HepG2 (cell line): ENCODE data around the gene TMC4. TPM values are rescaled to one million over a fixed set of nuclear protein-coding genes. Genes with fewer than 3 reads are reported as not detected.

ENCODE experiments used
- CBX5 ChIP-seq: sonication (generic); formaldehyde crosslinking; IDR thresholded peaks from 2 replicates; pipeline ENCODE4 v1.4.0; 2020; ENCODE audit warnings: missing genetic modification reagents, borderline replicate concordance
- DMAP1 ChIP-seq: IDR thresholded peaks from 2 replicates; pipeline ENCODE4 v1.6.1; 2016
- FOXO1 ChIP-seq: sonication (generic); formaldehyde crosslinking; IDR thresholded peaks from 2 replicates; pipeline ENCODE4 v1.4.0; 2020; ENCODE audit warnings: missing genetic modification reagents
- HDAC1 ChIP-seq: sonication (generic); formaldehyde crosslinking; IDR thresholded peaks from 2 replicates; pipeline ENCODE4 v1.5.1; 2020; ENCODE audit warnings: mild to moderate bottlenecking, missing genetic modification reagents
- MAZ ChIP-seq, 2 experiments: sonication (generic) in 1 of 2; formaldehyde crosslinking in 1 of 2; IDR thresholded peaks; 2 replicates each; pipeline versions ENCODE4 v1.5.0 to v1.6.1; 2012 to 2020; ENCODE audit warnings: low read depth in 2 of 2, mild to moderate bottlenecking in 2 of 2, borderline replicate concordance in 1 of 2, improper control_type of control experiment in 1 of 2, low read length in 1 of 2, missing genetic modification reagents in 1 of 2, moderate library complexity in 1 of 2
- RORA ChIP-seq: sonication (generic); formaldehyde crosslinking; IDR thresholded peaks from 2 replicates; pipeline ENCODE4 v1.5.0; 2020; ENCODE audit warnings: mild to moderate bottlenecking, missing genetic modification reagents, moderate library complexity
- SAP130 ChIP-seq: IDR thresholded peaks from 2 replicates; pipeline ENCODE4 v1.6.1; 2016; ENCODE audit warnings: low read depth
- TBX2 ChIP-seq: sonication (generic); formaldehyde crosslinking; IDR thresholded peaks from 2 replicates; pipeline ENCODE4 v1.5.0; 2020; ENCODE audit warnings: missing genetic modification reagents, mild to moderate bottlenecking, borderline replicate concordance
- ZMYM2 ChIP-seq: sonication (generic); formaldehyde crosslinking; IDR thresholded peaks from 2 replicates; pipeline ENCODE4 v1.8.0; 2022; ENCODE audit warnings: mild to moderate bottlenecking, missing genetic modification reagents
- ZNF143 ChIP-seq: sonication (generic); formaldehyde crosslinking; IDR thresholded peaks from 2 replicates; pipeline ENCODE4 v1.4.0; 2020; ENCODE audit warnings: missing genetic modification reagents
- ZNF350 ChIP-seq: sonication (generic); formaldehyde crosslinking; IDR thresholded peaks from 2 replicates; pipeline ENCODE4 v1.4.0; 2020; ENCODE audit warnings: mild to moderate bottlenecking, low read depth, missing genetic modification reagents, borderline replicate concordance
- polyA plus RNA-seq, 8 experiments: library from polyadenylated mRNA; depleted of rRNA in 3 of 8; stranded (reverse) in 7 of 8; unstranded in 1 of 8; fragments of >200 nt; fragmentation: Illumina TruSeq in 4 of 8; extraction: Trizol in 4 of 8; gene quantifications; 2 replicates each; pipeline versions ENCODE4 v1.2.1 to v1.2.3, GENCODE V29; 2011 to 2016; ENCODE audit warnings: low read depth in 4 of 8, missing spikeins in 1 of 8, mixed read lengths in 1 of 8; ENCODE audit not compliant: insufficient read depth in 1 of 8
- total RNA-seq, 5 experiments: library from RNA; depleted of rRNA; stranded (reverse); fragments of >200 nt; fragmentation: Illumina TruSeq; extraction: Trizol; gene quantifications; 2 replicates each; pipeline ENCODE4 v1.2.3, GENCODE V29; 2016; ENCODE audit warnings: low read depth in 1 of 5
- TF ChIP-seq, protein P1 (sequence below), 2 experiments: fragments of 450-650 bp in 1 of 2; sonication (generic) in 1 of 2; formaldehyde crosslinking in 1 of 2; IDR thresholded peaks; 2 replicates each; pipeline versions ENCODE4 v1.6.1 to v1.8.0; 2016 to 2022; ENCODE audit warnings: antibody characterized with exemption in 1 of 2, mild to moderate bottlenecking in 1 of 2, missing genetic modification reagents in 1 of 2
- TF ChIP-seq, protein P2 (sequence below): sonication (generic); formaldehyde crosslinking; IDR thresholded peaks from 2 replicates; pipeline ENCODE4 v1.9.0; 2021; ENCODE audit warnings: mild to moderate bottlenecking, missing genetic modification reagents

The TMC4 gene
- total and polyA plus RNA-seq, 2 of the 13 experiments (the other 11 are each of a cell fraction or from before 2014, with no cell fraction given) = 0.13 to 0.24 TPM

DNA sequence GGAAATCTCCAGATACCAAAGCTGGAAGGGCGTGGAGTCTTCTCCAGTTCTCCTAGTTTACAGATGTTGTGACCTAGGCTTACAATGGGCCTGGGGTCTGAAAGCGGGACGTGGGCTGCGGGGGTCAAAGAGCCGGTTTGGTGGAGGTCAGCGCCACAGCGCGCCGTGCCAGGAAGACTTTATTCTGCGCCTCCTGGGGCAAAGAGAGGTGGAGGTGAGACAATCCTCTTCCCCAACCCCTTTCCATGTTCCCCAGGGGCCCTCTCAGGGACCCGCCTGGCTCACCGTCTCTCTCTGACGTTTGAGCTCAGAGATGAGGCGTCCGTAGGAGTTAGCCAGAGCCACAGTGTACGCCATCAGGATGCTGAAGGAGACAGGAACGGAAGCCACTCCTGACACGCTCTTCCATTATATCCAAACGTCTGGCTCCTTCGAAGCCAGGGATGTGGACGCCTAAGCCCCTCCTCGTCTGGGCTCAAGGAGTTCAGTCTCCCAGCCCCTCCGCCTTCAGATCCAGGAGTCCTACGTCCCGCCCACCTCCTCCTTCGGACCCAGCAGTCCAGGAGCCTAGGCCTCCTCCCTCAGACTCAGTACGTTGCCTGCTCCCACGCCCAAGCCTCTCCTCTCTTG, 12.7 kb downstream of the TMC4 start (continued):
- TF ChIP-seq, protein P1, sequence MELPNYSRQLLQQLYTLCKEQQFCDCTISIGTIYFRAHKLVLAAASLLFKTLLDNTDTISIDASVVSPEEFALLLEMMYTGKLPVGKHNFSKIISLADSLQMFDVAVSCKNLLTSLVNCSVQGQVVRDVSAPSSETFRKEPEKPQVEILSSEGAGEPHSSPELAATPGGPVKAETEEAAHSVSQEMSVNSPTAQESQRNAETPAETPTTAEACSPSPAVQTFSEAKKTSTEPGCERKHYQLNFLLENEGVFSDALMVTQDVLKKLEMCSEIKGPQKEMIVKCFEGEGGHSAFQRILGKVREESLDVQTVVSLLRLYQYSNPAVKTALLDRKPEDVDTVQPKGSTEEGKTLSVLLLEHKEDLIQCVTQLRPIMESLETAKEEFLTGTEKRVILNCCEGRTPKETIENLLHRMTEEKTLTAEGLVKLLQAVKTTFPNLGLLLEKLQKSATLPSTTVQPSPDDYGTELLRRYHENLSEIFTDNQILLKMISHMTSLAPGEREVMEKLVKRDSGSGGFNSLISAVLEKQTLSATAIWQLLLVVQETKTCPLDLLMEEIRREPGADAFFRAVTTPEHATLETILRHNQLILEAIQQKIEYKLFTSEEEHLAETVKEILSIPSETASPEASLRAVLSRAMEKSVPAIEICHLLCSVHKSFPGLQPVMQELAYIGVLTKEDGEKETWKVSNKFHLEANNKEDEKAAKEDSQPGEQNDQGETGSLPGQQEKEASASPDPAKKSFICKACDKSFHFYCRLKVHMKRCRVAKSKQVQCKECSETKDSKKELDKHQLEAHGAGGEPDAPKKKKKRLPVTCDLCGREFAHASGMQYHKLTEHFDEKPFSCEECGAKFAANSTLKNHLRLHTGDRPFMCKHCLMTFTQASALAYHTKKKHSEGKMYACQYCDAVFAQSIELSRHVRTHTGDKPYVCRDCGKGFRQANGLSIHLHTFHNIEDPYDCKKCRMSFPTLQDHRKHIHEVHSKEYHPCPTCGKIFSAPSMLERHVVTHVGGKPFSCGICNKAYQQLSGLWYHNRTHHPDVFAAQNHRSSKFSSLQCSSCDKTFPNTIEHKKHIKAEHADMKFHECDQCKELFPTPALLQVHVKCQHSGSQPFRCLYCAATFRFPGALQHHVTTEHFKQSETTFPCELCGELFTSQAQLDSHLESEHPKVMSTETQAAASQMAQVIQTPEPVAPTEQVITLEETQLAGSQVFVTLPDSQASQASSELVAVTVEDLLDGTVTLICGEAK (IDR thresholded peaks at IDR 0.05) = no peak
- TF ChIP-seq, protein P1 (CRISPR knock-in tag; IDR thresholded peaks at IDR 0.05) = peak; percentile 84
- TF ChIP-seq, protein P2, sequence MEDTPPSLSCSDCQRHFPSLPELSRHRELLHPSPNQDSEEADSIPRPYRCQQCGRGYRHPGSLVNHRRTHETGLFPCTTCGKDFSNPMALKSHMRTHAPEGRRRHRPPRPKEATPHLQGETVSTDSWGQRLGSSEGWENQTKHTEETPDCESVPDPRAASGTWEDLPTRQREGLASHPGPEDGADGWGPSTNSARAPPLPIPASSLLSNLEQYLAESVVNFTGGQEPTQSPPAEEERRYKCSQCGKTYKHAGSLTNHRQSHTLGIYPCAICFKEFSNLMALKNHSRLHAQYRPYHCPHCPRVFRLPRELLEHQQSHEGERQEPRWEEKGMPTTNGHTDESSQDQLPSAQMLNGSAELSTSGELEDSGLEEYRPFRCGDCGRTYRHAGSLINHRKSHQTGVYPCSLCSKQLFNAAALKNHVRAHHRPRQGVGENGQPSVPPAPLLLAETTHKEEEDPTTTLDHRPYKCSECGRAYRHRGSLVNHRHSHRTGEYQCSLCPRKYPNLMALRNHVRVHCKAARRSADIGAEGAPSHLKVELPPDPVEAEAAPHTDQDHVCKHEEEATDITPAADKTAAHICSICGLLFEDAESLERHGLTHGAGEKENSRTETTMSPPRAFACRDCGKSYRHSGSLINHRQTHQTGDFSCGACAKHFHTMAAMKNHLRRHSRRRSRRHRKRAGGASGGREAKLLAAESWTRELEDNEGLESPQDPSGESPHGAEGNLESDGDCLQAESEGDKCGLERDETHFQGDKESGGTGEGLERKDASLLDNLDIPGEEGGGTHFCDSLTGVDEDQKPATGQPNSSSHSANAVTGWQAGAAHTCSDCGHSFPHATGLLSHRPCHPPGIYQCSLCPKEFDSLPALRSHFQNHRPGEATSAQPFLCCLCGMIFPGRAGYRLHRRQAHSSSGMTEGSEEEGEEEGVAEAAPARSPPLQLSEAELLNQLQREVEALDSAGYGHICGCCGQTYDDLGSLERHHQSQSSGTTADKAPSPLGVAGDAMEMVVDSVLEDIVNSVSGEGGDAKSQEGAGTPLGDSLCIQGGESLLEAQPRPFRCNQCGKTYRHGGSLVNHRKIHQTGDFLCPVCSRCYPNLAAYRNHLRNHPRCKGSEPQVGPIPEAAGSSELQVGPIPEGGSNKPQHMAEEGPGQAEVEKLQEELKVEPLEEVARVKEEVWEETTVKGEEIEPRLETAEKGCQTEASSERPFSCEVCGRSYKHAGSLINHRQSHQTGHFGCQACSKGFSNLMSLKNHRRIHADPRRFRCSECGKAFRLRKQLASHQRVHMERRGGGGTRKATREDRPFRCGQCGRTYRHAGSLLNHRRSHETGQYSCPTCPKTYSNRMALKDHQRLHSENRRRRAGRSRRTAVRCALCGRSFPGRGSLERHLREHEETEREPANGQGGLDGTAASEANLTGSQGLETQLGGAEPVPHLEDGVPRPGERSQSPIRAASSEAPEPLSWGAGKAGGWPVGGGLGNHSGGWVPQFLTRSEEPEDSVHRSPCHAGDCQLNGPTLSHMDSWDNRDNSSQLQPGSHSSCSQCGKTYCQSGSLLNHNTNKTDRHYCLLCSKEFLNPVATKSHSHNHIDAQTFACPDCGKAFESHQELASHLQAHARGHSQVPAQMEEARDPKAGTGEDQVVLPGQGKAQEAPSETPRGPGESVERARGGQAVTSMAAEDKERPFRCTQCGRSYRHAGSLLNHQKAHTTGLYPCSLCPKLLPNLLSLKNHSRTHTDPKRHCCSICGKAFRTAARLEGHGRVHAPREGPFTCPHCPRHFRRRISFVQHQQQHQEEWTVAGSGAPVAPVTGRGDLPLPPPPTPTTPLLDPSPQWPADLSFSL (CRISPR knock-in tag) = no peak
- TF ChIP-seq HDAC1 (CRISPR knock-in tag) (no peak), MAZ (IDR thresholded peaks at IDR 0.05; ENCODE audit: borderline replicate concordance, low read depth, low read length) (no peak), MAZ (CRISPR knock-in tag; IDR thresholded peaks at IDR 0.05; ENCODE audit: low read depth) (0 out of 2 replicates have a peak, but pooled peaks have one; percentile 31), CBX5 (no peak), RORA (CRISPR knock-in tag) (no peak), DMAP1 (CRISPR knock-in tag) (no peak), ZNF143 (CRISPR knock-in tag) (no peak), TBX2 (CRISPR knock-in tag) (peak; percentile 47; the same call in 1 of the 2 replicates), ZNF350 (CRISPR knock-in tag) (no peak), FOXO1 (CRISPR knock-in tag) (no peak), SAP130 (CRISPR knock-in tag) (peak; percentile 3; the same call in 1 of the 2 replicates), ZMYM2 (no peak)
